Amniotic epithelial cell (primary cell): ENCODE results near the gene TBC1D16.
"Not testable (repeated sequence)": the region's sequence is repeated elsewhere in the genome, so short reads cannot be mapped to it uniquely, and the experiment has no call there.

Source experiments
- DNase-seq: peaks from one replicate; pipeline ENCODE4 v3.0.0-alpha.2; 2010; ENCODE audit warnings: low read depth

Gene TBC1D16

DNA sequence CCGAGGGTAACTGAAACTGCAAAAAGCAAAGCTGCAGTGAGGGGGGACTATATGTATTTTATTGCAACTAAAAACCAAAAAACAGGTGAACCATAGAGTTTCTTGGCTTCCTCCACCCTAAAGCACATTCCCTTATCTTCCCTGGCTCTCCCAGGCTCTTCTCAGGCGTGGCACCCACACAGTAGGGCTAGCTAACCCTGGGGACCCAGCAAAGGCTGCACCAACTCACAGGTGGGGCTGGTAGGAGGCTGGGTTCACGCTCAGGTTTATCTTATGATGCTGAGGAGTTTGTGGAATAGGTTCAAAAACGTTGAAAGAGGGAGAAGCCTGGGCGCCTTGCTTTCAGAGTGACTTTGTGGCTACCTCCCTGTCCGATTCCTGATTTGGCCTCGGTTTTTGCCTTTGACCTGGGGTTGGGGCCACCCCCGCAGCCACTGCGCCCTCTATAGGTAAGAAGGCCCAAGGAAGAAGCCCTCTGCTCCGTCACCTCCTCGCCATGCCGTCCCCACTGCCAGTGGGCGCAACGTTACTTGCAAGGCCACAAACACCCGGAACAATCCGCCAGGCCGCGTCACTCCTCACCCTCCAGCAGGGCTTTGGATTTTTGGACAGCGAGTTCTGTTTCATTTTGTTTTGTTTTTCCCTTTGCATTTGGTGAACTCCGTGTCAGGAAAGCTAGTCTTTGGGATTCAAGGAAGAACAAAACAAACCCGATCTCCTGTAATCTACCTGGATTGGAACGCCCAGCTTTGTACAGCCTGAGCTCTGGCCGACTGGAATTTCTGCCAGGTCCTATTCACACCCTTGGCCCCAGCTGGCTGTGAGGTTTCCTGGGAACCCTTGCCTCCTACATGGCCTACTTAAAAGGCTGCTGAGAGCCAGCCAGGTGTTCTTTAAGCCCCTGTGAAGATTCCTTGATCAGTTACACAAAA, 60.8 kb downstream of the TBC1D16 start:
- DNase-seq = no peak

DNA sequence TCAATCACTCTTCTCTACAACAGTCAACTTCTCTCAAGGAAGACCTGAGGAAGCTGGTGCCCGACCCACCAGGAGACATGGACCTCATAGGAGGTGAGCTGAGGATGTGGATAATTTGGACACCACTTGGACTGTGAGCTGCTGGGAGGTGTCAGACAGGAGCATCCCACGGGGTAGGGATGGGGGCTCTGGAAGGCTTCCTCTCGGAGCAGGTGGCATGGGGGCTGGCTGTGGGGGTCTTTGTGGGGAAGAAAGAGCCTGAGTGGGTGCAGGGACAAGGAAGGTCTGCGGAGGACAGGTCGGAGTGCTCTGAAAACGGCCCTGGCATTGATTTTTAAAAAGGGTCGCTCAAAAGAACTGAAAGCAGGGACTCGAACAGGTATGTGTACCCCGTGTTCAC, 64.0 kb downstream of the TBC1D16 start:
- DNase-seq = no peak

DNA sequence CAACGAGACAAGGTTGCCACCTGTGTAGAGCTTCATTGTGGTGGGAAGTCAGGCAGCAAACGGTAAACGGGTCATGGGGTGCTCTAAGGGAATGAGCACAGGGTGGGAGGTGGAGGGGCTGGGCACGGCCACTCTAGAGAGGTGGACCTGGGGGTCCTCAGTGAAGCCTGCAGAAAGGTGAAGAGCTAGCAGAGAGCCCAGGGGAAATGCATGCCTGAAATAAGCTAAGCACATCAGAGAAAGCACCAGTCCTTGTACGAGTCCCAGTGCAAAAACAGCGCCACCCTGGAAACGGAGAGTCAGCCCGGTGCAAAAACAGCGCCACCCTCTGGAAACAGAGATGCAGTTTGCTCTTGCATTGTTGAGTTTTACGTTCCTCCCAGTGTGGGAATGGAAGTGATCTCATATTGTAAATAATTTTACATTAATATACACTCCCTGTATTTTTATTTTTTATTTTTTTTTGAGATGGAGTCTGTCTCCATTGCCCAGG, 65.0 kb downstream of the TBC1D16 start:
- peak; percentile 71 for DNase-seq

DNA sequence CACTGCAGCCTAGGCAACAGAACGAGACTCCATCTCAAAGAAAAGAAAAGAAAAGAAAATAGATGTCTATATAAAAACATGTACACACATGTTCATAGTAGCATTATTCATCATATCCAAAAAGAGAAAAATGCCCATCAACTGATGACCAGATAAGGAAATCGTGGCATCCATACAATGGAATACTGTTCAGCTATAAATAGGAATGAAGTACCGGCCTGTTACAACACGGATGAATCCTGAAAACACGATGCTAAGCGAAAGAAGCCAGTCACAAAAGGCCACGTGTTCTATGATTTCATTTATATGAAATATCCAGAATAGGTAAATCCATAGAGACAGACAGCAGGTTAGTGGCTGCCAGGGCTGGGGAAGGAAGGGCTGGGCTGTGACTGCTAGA, 65.8 kb downstream of the TBC1D16 start:
- DNase-seq = no peak

DNA sequence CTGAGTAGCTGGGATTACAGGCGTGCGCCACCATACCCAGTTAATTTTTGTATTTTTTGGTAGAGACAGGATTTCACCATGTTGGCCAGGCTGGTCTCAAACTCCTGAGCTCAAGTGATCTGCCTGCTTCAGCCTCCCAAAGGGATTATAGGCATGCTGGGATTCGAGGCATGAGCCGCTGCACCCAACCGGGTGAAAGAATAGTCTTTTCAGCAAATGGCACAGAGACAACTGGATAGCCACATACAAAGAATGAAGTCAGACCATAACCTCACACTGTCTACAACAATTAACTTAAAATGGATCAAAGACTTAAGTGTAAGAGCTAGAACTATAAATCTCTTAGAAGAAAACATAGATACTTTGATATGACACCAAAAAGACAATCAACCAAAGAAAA, 67.6 kb downstream of the TBC1D16 start:
- DNase-seq = no peak

DNA sequence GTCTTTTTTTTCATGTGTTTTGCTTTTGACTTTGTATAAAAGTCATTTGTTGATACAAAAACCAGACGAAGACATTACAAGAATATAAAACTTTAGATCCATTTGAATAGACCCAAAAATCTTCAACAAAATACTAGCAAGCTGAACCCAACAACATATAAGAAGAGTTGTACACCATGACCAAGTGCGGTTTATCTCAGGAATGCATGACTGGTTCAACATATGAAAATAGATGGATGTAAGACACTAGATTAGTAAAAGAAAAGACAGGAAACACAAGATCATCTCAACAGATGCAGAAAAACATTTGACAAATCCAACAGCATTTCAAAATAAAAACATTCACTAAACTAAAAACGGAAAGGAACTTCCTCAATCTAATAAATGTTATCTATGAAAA, 69.0 kb downstream of the TBC1D16 start:
- peak; percentile 75 for DNase-seq

DNA sequence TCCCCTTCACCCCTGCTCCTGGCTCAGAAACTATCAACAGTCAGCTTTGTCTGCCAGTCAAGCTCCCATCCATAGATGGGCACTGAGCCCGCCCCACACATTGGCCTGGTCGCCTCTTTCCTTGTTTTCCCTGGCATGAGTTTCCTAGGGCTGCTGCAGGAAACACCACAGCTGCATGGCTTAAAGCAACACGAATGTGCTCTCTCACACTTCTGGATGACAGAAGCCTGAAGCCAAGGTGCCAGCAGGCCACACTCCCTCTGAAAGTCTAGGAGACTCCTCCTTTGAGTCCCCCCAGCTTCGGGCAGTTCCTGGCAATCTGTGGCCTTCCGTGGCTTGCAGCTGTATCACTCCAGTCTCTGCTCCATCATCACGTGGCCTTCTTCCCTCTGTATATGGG, 69.9 kb downstream of the TBC1D16 start:
- no peak for DNase-seq

DNA sequence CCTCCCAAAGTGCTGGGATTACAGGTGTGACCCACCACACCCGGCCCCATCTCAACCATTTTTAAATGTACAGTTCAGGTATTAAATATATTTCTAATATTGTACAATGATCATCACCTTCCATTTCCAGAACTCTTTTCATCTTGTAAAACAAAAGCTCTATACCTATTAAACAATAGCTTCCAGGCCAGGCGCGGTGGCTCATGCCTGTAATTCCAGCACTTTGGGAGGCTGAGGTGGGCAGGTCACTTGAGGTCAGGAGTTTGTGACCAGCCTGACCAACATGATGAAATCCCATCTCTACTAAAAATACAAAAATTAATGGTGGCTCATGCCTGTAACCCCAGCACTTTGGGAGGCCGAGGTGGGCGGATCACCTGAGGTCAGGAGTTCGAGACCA, 73.2 kb downstream of the TBC1D16 start:
- DNase-seq = not testable (repeated sequence)

DNA sequence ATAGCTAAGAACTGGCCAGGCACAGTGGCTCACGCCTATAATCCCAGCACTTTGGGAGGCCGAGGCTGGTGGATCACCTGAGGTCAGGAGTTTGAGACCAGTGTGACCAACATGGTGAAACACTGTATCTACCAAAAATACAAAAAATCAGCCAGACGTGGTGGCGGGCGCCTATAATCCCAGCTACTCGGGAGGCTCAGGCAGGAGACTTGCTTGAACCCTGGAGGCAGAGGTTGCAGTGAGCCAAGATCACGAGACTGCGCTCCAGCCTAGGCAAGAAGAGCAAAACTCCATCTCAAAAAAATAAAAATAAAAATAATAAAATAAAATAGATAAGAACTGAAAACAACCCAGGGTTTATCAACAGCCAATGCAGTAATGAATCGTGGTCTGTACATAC, 74.1 kb downstream of the TBC1D16 start:
- DNase-seq = not testable (repeated sequence)

DNA sequence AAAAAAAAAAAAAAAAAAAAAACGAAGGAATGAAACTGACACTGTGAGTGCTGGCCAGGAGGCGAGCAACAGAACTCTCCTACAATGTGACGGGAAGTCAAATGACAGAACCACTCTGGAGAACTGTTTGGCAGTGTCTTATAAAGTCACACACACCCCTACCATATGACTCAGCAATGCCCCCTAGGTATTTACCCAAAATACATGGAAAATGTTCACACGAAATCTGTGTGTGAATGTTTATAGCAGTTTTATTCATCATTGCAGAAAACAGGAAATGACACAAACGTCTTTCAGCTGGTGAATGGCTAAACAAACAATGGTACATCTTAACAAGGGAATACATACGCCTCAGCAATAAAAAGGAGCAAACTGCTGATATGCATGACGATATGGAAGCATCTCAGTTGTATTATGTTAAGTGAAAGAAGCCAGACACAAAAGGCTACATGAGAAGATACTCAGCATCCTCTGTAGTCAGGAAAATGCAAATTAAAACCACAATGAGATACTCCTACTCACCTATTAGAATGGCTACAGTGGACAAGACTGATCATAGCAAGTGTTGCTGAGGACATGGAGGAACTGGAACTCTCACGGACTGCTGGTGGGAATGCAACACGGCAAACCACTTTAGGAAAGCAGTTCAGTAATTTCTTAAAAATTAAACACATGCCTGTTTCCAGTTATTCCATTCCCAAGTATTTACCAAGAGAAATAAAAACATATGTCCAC, 74.7 kb downstream of the TBC1D16 start:
- no peak for DNase-seq

DNA sequence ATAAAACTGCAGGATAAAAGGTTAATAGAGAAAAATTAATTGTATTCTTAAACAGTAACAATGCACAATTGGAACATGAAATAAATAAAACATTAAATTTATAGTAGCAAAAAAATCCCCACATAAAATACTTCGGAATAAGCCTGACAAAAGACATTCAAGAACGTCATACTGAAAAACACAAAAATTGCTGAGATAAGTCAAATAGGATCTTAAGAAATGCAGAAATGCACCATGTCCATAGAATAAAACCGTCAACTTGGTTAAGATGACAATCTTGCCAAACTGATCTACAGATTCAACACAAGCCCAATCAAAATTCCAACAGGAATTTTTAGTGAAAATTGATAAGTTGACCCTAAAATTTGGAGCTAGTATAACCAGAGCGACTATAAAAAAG, 76.6 kb downstream of the TBC1D16 start:
- no peak for DNase-seq

DNA sequence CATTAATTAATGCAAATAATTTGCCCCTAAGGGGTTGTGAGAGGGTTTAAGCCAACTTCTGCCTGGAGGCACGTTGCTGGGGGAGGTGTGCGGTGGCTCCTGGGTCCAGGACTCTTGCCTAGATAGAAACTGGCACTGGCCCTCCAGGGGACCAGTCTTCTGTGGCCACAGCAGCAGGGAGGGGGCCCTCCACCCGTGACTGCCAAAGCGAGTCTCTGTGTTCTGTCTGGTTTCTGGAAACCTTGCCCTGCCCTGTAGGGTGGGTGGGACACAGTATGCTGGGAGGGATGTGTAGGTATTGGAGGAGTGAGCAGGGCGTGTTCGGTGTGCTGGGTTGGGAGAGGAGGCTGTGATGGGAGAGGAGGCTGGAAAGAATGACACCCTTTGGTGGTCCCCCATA, 78.8 kb downstream of the TBC1D16 start:
- no peak for DNase-seq

DNA sequence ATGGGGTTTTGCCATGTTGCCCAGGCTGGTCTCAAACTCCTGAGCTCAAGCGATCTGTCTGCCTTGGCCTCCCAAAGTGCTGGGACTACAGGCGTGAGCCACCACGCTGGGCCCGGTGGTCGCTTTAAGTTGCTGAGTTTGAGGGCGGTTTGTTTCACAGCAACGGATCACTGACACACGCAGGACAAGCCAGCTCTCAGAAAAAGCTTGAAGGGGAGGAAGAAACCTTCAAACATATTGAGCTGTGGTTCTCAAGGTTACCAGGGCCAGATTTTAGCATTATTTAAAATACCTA, 79.3 kb downstream of the TBC1D16 start:
- DNase-seq = not testable (repeated sequence)

DNA sequence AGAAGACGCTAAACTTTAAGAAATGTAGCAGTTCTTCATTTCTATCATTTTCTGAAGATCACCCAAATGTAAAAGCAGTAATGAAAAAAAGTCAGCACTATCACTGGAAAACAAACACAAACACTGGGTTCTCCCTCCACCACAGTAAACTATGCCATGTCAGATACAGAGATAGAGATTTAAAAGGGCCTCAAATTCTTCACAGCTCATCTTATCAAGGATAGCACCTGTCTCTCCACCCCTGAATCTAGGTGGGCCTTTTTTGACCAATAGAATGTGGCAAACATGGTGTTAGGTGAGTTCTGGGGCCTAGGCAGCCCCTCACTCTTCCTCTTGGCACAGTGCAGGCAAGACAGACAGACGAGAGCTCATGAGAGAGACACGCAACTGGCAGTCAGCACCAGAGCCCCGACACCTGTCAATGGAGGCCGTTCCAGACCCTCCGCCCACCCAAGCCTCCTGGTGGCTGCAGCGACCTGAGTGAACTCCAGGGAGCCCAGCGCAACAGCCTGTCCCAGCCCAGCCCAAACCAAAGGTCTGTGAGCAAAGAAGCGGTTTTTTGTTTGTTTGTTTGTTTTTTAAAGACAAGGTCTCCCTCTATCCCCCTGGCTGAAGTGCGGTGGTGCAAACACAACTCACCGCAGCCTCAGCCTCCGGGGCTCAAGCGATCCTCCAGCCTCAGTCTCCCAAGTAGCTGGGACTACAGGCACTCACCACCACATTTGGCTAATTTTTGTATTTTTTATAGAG, 79.8 kb downstream of the TBC1D16 start:
- DNase-seq = no peak

DNA sequence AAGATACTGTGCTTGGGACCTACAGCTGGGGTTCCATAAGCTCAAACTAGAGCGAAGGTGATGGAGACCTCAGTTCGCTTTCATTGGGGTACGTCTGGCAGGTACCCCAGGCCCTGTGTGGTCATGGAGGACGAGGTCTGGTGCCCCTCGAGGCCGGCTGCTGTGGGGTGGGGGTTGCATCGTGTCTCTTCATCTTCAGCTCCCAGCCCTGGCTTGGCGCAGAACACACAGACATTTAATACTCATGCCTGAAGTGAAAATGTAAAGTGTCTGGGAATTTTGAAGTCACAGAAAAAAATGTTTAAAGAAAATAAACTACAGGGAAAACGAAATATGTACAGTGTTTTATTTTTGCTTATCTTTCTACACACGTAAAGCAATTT, 80.5 kb downstream of the TBC1D16 start:
- no peak for DNase-seq

DNA sequence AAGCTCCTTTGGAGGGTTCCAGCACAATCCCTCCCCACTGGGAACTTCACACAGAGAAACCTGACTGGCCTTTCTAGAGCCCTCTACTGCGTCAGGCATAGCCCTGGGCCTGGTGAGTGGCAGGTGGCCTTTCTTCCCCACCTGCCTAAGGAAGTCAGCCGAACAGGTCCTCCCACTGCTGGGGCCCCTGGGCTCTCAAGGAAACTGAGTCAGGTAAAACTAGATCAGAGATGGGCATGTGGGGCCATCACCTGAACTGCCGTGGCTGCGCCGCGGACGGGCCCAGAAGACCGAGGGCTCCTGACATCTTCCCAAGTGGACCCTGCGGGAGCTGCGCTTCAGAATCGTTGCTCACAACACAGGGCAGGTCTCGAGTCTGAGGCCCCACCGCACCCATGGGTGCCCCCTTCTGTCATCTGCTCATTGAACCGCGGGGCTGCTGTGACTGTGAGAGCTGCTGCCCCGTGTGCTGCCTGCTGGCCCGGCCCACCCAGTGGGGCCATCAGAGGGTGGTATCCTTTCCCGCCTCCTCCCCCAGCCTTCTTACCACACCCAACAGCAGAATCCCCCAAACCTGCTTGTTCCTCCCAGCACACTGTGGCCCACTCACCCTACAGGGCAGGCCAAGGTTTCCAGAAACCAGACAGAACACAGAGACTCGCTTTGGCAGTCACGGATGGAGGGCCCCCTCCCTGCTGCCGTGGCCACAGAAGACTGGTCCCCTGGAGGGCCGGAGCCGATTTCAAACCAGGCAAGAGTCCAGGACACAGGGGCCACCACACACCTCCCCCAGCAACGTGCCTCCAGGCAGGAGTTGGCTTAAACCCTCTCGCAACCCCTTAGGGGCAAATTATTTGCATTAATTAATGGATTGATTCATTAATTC, 81.1 kb downstream of the TBC1D16 start:
- no peak for DNase-seq

DNA sequence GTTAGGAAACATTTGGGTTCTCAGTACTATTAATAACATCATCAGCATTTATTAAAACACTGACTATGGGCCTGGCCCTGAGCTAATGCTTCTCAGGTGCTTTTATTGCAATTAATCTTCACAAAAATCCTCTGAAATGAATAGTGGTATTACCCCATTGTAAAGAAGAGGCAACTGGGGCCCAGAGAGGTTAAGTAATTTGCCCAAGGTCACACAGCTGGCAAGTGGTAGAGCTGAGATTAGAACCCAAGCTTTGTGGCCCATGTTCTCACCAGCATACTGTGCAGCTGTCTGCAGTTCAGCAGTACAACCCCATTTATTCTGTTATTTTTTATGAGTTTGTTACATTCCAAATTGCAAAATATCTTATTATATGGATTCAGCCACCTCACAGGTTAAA, 82.3 kb downstream of the TBC1D16 start:
- DNase-seq = no peak

DNA sequence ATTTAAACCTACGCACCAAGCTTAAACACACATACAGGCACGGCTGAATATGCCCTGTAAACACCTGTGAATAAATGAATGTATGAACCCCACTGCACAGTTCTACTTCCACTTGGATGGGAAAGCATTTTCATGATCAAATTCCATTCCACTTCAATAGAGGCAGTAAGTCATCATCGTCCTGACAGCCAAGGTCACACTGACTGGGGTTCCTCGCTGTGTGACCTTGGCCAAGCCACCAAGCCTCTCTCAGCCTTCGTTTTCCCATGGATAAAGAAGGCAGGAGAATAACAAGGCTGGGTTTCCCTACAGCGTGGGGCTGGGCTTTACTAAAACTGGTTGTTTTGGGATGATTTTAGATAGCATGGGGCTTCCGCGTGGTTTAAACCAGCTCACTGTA, 82.8 kb downstream of the TBC1D16 start:
- no peak for DNase-seq

DNA sequence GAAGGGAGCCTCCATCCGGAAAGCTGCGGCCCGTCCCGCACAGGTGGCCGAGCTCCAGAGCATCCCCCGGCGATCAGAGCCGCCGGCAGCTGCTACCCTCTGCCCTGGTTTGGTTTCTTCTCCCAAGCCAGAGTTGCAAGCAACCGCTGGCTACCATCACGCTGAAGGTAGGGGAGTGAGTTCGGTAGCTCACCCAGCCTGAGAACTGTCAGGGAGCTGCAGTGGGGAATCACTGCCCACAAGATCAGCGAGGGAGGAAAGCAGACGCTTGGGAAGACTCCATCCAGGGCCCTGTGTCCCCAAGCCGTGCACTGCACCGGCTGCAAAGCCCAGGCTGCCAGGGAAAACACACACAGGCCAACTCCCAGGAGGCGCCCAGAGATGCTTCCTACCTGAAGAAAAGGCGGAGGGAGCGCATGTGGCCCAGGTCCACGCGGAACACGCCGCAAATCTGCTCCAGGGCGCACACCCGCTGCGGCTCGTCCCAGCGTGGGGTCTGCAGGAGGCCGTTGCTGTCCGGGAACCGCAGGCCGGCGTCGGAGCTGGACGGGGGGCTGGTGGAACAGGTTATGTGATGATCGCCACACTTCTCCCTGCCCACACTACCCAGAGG, 83.3 kb downstream of the TBC1D16 start:
- DNase-seq = no peak

DNA sequence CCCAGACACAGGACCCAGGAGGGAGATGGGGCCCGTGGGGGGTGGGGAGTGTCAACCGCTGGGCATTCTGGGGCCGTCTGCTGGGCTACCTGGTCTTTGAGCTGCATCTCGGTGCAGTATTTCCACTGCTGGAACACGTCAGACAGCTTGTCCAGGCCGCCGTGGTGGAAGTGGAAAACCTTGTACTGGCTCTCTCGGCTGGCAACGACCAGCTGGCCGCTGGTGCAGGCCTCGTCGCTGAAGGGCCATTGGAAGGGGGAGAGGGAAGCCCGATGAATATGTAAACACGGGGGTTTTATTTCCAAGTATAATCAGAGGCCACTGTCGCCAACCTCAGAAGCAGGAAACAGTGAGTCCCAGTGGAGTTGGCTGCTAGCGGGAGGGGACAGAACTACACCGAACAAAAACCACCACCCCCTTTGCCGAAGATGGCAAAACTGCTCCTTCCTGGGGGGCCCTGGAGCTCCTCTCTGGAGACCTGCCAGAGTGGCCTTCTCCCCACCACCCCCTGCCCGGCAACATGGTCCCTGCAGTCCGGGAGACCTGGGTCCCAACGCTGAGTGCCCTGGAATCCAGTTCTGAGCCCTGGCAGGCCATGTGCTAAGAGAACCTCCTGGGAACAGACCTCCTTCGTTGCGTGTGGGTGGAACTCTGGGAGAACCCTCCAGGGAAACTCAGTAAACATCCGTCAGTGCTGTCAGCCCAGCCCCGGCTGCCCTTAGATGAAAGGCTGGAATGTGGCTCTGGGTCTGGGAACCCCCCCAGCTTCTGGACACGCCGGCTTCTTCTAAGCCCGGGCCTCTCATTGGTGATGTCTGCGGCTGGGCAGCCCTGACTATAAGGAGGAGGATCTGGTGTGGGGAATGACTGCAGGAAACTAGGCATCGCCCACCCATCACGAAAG, 84.1 kb downstream of the TBC1D16 start:
- DNase-seq = peak; percentile 96
